Activated naive CD4-positive, alpha-beta T cell treated with anti-CD3 and anti-CD28 coated beads for 36 hours (primary cell): ENCODE data around the gene PRPF8. TPM values are rescaled to one million over a fixed set of nuclear protein-coding genes. Genes with fewer than 3 reads are reported as not detected.
A peak's percentile ranks its signal among the peaks of the same experiment; 100 is the strongest.
"Not testable (repeated sequence)": the region's sequence is repeated elsewhere in the genome, so short reads cannot be mapped to it uniquely, and the experiment has no call there.

Source experiments
- CTCF ChIA-PET: fragments of 350-600 bp; sonication (Branson Sonifier 250); formaldehyde crosslinking; loops from one replicate; lab custom pipeline; 2021; ENCODE audit warnings: antibody characterized with exemption; lab: Charles Lee
- DNase-seq: peaks from one replicate; pipeline ENCODE4 v3.0.0-alpha.2; 2020
- H3K27ac Mint-ChIP-seq: one replicate; pipeline ENCODE4 v1.8.0; 2021; ENCODE audit warnings: mild to moderate bottlenecking, mixed read lengths
- H3K27me3 Mint-ChIP-seq: one replicate; pipeline ENCODE4 v1.8.0; 2021; ENCODE audit warnings: low read depth, mixed read lengths
- H3K36me3 Mint-ChIP-seq: one replicate; pipeline ENCODE4 v1.8.0; 2021; ENCODE audit warnings: low read depth, mixed read lengths
- H3K4me1 Mint-ChIP-seq: one replicate; pipeline ENCODE4 v1.8.0; 2021; ENCODE audit warnings: low read depth, mixed read lengths
- H3K4me3 Mint-ChIP-seq: one replicate; pipeline ENCODE4 v1.8.0; 2021; ENCODE audit warnings: mild to moderate bottlenecking, moderate library complexity, mixed read lengths
- H3K9me3 Mint-ChIP-seq: one replicate; pipeline ENCODE4 v1.8.0; 2021; ENCODE audit warnings: mixed read lengths
- intact Hi-C: fragments of 100-400 bp; cut with micrococcal nuclease; formaldehyde crosslinking; loops from one replicate; pipeline ENCODE4 v1.15.1; 2023
- total RNA-seq, 2 experiments: library from RNA; stranded (reverse); gene quantifications; one replicate each; pipeline ENCODE4 v1.2.3, GENCODE V29; 2021

PRPF8 gene
- total RNA-seq, 2 experiments from 2014 or later = 458 to 479 TPM

DNA sequence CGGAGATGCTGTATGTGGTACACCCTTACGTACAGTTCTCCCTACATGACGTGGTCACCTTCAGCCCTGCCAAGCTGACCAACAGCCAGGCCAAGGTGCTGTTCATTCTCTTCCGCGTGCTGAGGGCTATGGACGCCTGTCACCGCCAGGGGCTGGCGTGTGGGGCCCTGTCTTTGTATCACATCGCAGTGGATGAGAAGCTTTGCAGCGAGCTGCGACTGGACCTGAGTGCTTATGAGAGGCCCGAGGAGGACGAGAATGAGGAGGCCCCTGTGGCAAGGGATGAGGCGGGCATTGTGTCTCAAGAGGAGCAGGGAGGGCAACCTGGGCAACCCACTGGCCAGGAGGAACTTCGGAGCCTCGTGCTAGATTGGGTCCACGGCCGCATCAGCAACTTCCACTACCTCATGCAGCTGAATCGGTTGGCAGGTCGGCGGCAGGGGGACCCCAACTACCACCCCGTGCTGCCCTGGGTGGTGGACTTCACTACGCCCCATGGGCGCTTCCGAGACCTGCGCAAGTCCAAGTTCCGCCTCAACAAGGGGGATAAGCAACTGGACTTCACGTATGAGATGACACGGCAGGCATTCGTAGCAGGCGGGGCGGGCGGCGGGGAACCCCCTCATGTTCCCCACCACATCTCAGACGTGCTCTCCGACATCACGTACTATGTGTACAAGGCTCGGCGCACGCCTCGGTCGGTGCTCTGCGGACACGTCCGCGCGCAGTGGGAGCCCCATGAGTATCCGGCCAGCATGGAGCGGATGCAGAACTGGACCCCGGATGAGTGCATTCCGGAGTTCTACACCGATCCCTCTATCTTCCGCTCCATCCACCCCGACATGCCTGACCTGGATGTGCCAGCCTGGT lies 41.2 kb upstream of the PRPF8 start:
- CTCF ChIA-PET = no interaction called here
- no peaks in the 10 kb centered on the region for H3K27me3 Mint-ChIP-seq
- DNase-seq = no peak
- H3K9me3 Mint-ChIP-seq = no peaks in the 10 kb centered on the region
- peak overlapping the region; percentile 59 for H3K4me3 Mint-ChIP-seq
- H3K4me1 Mint-ChIP-seq = peaks cover 26% of the 10 kb centered on the region
- H3K36me3 Mint-ChIP-seq = no peaks in the 10 kb centered on the region
- intact Hi-C loops = no loop called here
- H3K27ac Mint-ChIP-seq = no peak overlapping the region

DNA sequence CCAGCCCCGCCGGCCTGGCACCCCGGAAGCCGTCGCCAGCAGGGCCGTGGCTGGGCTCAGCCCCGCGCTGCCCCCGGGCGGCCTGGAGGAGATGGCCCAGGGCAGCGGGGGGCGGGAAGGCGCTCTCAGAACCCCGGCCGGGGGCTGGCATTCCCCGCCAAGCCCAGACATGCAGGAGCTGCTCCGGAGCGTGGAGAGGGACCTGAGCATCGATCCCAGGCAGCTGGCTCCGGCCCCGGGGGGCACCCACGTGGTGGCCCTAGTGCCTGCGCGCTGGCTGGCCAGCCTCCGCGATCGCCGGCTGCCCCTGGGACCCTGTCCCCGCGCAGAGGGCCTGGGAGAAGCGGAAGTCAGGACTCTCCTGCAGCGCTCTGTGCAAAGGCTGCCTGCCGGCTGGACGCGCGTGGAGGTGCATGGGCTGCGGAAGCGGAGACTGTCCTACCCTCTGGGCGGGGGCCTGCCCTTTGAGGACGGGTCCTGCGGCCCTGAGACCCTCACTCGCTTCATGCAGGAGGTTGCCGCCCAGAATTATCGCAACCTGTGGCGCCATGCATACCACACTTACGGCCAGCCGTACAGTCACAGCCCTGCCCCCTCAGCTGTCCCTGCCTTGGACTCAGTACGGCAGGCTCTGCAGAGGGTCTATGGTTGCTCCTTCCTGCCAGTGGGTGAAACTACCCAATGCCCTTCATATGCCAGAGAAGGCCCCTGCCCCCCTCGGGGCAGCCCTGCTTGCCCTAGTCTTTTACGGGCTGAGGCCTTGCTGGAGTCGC lies 40.4 kb upstream of the PRPF8 start:
- no peak overlapping the region for H3K27ac Mint-ChIP-seq
- H3K4me3 Mint-ChIP-seq = peak overlapping the region; percentile 59
- CTCF ChIA-PET = no interaction called here
- H3K4me1 Mint-ChIP-seq = peaks cover 29% of the 10 kb centered on the region
- intact Hi-C loops = loop anchor here (5.0 kb wide), 1 partner anchor 57 kb away; no protein-coding TSS in a partner anchor
- no peaks in the 10 kb centered on the region for H3K27me3 Mint-ChIP-seq
- H3K36me3 Mint-ChIP-seq = no peaks in the 10 kb centered on the region
- no peak for DNase-seq
- H3K9me3 Mint-ChIP-seq = no peaks in the 10 kb centered on the region

DNA sequence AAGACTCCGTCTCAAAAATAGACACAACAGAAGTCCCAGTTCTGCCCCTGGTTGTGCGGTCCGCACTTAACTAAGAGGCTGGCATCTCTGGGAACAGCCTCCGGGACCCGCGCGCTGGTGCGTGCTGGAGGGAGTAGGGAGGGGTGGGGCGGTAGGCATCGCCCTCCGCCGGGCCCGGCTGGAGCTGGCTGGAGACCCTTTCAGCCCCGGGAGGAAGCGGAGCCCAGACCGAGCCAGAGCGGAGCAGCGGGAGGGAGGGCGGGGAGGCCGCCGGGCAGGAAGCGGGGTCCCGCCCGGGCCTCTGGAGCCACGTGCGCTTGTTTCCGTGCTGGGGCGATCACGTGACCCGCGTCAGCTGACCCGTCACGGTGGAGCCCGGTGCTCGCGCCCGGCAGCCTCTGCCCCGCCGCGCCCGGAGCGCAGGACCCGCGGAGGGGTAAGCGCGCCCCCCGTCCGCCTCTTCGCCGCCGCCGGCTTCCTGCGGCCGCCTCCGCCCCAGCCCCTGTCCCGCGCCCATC lies 39.7 kb upstream of the PRPF8 start, which contains the start of gene WDR81:
WDR81 (plus strand) TSS at position 354 of the 518 bp plus-strand sequence. CDS start 256 bp downstream, outside the sequence.
- intact Hi-C loops = loop anchor here (5.0 kb wide), 1 partner anchor 58 kb away; no protein-coding TSS in a partner anchor
- peak within 1 kb of the TSS; percentile 41 for H3K27ac Mint-ChIP-seq
- H3K9me3 Mint-ChIP-seq = no peaks in the 10 kb centered on the region
- peaks cover 28% of the 10 kb centered on the region for H3K4me1 Mint-ChIP-seq
- CTCF ChIA-PET = interaction anchor here (0.7 kb wide), 1 partner anchor 65 kb away, joined by 3 read pairs; no protein-coding TSS in a partner anchor
- H3K27me3 Mint-ChIP-seq = no peaks in the 10 kb centered on the region
- peak within 1 kb of the TSS; percentile 69 for H3K4me3 Mint-ChIP-seq
- peak; percentile 91 for DNase-seq
- H3K36me3 Mint-ChIP-seq = no peaks in the 10 kb centered on the region

DNA sequence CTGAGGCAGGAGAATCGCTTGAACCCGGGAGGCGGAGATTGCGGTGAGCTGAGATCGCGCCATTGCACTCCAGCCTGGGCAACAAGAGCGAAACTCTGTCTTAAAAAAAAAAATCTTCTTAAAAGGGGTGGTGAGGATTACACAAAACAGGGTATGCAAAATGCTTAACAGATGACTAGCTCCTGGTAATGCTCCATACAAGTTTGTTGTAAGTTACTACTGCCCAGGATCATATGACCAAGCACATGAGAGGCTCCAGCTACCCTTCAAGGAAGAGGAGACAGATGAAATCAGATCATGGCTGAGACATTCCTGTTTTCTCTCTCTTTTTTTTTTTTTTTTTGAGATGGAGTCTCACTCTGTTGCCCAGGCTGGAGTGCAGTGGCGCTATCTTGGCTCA lies 37.4 kb upstream of the PRPF8 start:
- H3K4me1 Mint-ChIP-seq = peaks cover 28% of the 10 kb centered on the region
- CTCF ChIA-PET = interaction anchor here (0.6 to 3.4 kb wide), 21 partner anchors 7 to 336 kb away, joined by 3 to 25 read pairs (median 4); partner anchors contain the start of gene SERPINF1
- DNase-seq, H3K27ac Mint-ChIP-seq, H3K36me3 Mint-ChIP-seq, H3K9me3 Mint-ChIP-seq, H3K27me3 Mint-ChIP-seq, H3K4me3 Mint-ChIP-seq: not testable (repeated sequence)
- intact Hi-C loops = loop anchor here (5.0 kb wide), 1 partner anchor 60 kb away; no protein-coding TSS in a partner anchor

- intact Hi-C loops = loop anchor here (5.0 kb wide), 1 partner anchor 61 kb away; no protein-coding TSS in a partner anchor
Measured at GRCh38 chr17:1720856-1721386, 36.3 kb upstream of the PRPF8 start.

GRCh38 chr17:1718362-1719165 lies 33.9 kb upstream of the PRPF8 start:
- peaks cover 3% of the 10 kb centered on the region for H3K27me3 Mint-ChIP-seq
- no peak overlapping the region for H3K27ac Mint-ChIP-seq
- no peak for DNase-seq
- H3K36me3 Mint-ChIP-seq = no peaks in the 10 kb centered on the region
- no peaks in the 10 kb centered on the region for H3K9me3 Mint-ChIP-seq
- intact Hi-C loops = loop anchor here (5.0 to 10.0 kb wide), 2 partner anchors 154 to 549 kb away; partner anchors contain the start of gene PITPNA
- CTCF ChIA-PET = interaction anchor here (0.7 kb wide), 1 partner anchor 41 kb away, joined by 3 read pairs; no protein-coding TSS in a partner anchor
- H3K4me3 Mint-ChIP-seq = peak overlapping the region; percentile 88
- H3K4me1 Mint-ChIP-seq = peaks cover 27% of the 10 kb centered on the region

More at GRCh38 chr17:1720856-1721386, 36.3 kb upstream of the PRPF8 start:
- H3K27ac Mint-ChIP-seq = no peak overlapping the region
- H3K36me3 Mint-ChIP-seq = no peaks in the 10 kb centered on the region
- no peaks in the 10 kb centered on the region for H3K9me3 Mint-ChIP-seq
- CTCF ChIA-PET = interaction anchor here (0.6 to 3.4 kb wide), 31 partner anchors 8 to 336 kb away, joined by 3 to 25 read pairs (median 3); partner anchors contain the start of genes RTN4RL1 and SERPINF1
- H3K4me3 Mint-ChIP-seq = no peak overlapping the region
- H3K27me3 Mint-ChIP-seq = no peaks in the 10 kb centered on the region
- H3K4me1 Mint-ChIP-seq = peaks cover 28% of the 10 kb centered on the region
- DNase-seq = peak; percentile 84

- Mint-ChIP-seq H3K27me3 (peaks cover 3% of the 10 kb centered on the region), H3K27ac (peak overlapping the region; percentile 97), H3K4me3 (peak overlapping the region; percentile 88), H3K36me3 (no peaks in the 10 kb centered on the region), H3K9me3 (no peaks in the 10 kb centered on the region), H3K4me1 (peaks cover 22% of the 10 kb centered on the region)
- CTCF ChIA-PET = interaction anchor here (1.0 to 1.9 kb wide), 5 partner anchors 48 to 338 kb away, joined by 4 to 9 read pairs (median 6); partner anchors contain the start of genes HIC1, RPA1 and SMYD4
- intact Hi-C loops = loop anchor here (1.0 to 10.0 kb wide), 12 partner anchors 33 to 684 kb away; partner anchors contain the start of genes DPH1, INPP5K, MNT and PITPNA
- DNase-seq = peak; percentile 94
Measured at GRCh38 chr17:1716912-1717695, 32.4 kb upstream of the PRPF8 start.

DNA sequence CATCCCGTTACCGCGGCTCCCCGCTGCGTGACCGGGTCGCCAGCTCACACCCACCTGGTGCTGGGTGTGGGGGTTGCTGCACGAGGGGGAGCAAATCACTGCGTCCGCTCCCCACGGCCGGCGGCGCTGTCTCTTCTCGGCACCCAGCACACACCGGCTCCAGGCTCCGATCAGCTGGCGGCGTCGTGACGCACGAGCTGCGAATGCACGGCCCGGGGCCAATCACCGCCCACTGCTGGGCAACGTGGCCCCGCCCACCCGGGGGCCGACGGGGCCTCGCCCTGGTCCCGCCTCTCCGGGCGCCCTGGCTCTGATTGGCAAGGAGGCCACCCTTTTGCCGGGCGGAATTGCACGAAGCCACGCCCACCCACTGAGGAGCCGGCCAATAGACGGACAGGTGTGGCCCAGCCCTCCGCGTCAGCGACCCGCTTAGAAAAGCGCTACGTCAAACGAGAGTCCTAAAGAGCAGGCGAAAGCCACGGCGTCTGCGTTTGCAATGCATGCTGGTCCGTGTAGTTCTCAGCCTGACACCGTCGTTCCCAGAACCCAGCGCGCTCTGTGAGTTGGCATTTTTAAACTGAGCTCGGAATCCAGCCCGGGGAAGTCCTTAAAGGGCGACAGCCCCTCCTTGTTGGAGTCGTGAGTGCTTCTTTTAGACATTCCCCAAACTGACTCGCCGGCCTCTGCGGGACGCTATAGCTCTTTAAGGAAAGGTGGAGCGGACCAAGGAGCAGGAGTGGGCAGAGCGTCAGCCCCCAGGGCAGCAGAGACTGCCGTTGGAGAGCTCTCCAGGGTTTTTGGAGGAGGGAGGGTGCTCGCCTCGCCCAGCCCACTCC lies 31.6 kb upstream of the PRPF8 start:
- intact Hi-C loops = loop anchor here (1.0 to 10.0 kb wide), 12 partner anchors 32 to 685 kb away; partner anchors contain the start of genes DPH1, INPP5K, MNT and PITPNA
- no peaks in the 10 kb centered on the region for H3K9me3 Mint-ChIP-seq
- no peaks in the 10 kb centered on the region for H3K36me3 Mint-ChIP-seq
- peak overlapping the region; percentile 97 for H3K27ac Mint-ChIP-seq
- peak; percentile 100 for DNase-seq
- CTCF ChIA-PET = interaction anchor here (1.0 to 1.9 kb wide), 5 partner anchors 47 to 339 kb away, joined by 4 to 9 read pairs (median 6); partner anchors contain the start of genes HIC1, RPA1 and SMYD4
- peaks cover 22% of the 10 kb centered on the region for H3K4me1 Mint-ChIP-seq
- H3K4me3 Mint-ChIP-seq = peak overlapping the region; percentile 88
- peaks cover 3% of the 10 kb centered on the region for H3K27me3 Mint-ChIP-seq

DNA sequence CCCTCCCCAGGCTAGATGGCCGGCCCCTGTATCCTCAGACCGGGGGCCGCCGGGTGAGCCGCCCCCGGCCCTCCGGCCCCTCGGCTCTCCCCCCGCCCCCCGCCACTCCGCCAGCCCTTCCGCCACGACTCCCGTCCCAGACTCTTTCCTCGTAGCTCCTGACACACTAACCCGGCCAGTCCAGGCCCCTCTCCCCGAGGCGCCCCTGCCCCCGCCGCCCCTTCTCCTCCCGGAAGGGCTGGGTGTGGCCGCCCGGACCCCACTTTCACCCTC lies 31.1 kb upstream of the PRPF8 start:
- intact Hi-C loops = loop anchor here (1.0 to 10.0 kb wide), 12 partner anchors 31 to 685 kb away; partner anchors contain the start of genes DPH1, INPP5K, MNT and PITPNA
- Mint-ChIP-seq H3K9me3 (no peaks in the 10 kb centered on the region), H3K4me3 (peak overlapping the region; percentile 81), H3K36me3 (no peaks in the 10 kb centered on the region), H3K27ac (no peak overlapping the region), H3K4me1 (peaks cover 25% of the 10 kb centered on the region), H3K27me3 (peaks cover 8% of the 10 kb centered on the region)
- no peak for DNase-seq
- CTCF ChIA-PET = interaction anchor here (1.6 kb wide), 1 partner anchor 46 kb away, joined by 6 read pairs; no protein-coding TSS in a partner anchor
